Measurements from ENCODE around the gene RIN3. TPM values are rescaled to one million over a fixed set of nuclear protein-coding genes. Genes with fewer than 3 reads are reported as not detected.
A peak's percentile ranks its signal among the peaks of the same experiment; 100 is the strongest.

RIN3 gene
- total RNA-seq, 6 experiments from 2014 or later, result 10.7 to 20.4 (median 18.9) TPM

DNA sequence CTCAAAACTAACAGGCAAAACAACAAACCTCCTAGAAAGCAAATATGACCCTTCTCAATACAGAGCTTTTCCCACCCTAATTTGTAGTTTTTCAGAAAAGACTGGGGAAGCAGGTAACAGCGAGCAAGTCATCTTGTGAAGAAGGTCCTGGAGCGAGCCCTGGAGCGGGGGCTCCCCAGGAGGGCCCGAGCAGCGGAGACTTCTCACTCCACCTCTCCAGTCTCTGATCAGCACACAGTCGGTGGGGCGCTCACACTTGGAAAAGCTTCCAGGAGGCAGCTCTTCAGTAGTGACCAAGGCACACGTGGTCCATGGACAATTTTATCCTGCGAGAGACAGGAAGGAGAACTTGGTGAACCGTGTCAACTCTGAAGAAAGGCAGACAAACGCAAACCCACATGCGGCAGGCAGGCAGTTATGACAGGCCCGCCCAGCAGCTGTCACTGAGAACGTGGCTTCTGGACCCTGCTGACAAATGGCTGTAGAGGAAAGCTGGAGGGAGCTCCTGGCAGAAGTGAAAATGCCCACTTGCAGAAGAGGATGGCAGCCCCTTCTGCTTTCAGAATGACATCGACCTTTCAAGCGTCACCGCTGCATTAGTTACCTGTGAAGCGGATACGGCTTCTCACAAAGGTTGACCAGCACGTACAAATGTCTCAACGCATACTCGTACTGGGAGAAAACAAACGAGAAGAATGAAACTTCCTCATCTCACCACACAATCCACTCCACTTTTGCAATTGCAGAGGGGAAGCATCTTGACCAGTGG is 190.6 kb downstream of the RIN3 start:
- ATAC-seq (peak; percentile 16 to 54 (median 36)), DNase-seq (peak in 1 of 3 donors; percentile 55)
- intact Hi-C loops (cut with DNase I), result no loop called here
- no peak for TF ChIP-seq POLR2A (IDR thresholded peaks at IDR 0.05)
- TF ChIP-seq, protein P1, sequence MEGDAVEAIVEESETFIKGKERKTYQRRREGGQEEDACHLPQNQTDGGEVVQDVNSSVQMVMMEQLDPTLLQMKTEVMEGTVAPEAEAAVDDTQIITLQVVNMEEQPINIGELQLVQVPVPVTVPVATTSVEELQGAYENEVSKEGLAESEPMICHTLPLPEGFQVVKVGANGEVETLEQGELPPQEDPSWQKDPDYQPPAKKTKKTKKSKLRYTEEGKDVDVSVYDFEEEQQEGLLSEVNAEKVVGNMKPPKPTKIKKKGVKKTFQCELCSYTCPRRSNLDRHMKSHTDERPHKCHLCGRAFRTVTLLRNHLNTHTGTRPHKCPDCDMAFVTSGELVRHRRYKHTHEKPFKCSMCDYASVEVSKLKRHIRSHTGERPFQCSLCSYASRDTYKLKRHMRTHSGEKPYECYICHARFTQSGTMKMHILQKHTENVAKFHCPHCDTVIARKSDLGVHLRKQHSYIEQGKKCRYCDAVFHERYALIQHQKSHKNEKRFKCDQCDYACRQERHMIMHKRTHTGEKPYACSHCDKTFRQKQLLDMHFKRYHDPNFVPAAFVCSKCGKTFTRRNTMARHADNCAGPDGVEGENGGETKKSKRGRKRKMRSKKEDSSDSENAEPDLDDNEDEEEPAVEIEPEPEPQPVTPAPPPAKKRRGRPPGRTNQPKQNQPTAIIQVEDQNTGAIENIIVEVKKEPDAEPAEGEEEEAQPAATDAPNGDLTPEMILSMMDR (IDR thresholded peaks at IDR 0.05), result no peak
- no peaks in the 10 kb centered on the region for H3K9me3 ChIP-seq
- no peak overlapping the region for H3K4me3 ChIP-seq
- WGBS (ENCODE audit: insufficient coverage, low coverage, low lambda C conversion rate, missing lambda C conversion rate), result 56% methylated on average over 14 of the region's 23 CpGs
- H3K27ac ChIP-seq, result no peak overlapping the region
- H3K4me1 ChIP-seq, result peaks cover 0 to 5% (median 0%) of the 10 kb centered on the region in 4 donors
- no peaks in the 10 kb centered on the region for H3K27me3 ChIP-seq
- H3K36me3 ChIP-seq, result peaks cover 0 to 6% (median 2%) of the 10 kb centered on the region in 4 donors

- intact Hi-C loops (cut with DNase I), result no loop called here
- H3K4me1 ChIP-seq, result peaks cover 0 to 5% (median 0%) of the 10 kb centered on the region in 4 donors
- WGBS (ENCODE audit: insufficient coverage, low coverage, low lambda C conversion rate, missing lambda C conversion rate), result 91% methylated on average over 9 of the region's 11 CpGs
- no peak overlapping the region for H3K4me3 ChIP-seq
- H3K9me3 ChIP-seq, result no peaks in the 10 kb centered on the region
- peaks cover 0 to 6% (median 2%) of the 10 kb centered on the region in 4 donors for H3K36me3 ChIP-seq
- peak in 1 of 3 donors; percentile 52 for DNase-seq
- no peak for TF ChIP-seq POLR2A (IDR thresholded peaks at IDR 0.05)
- TF ChIP-seq, protein P1 (IDR thresholded peaks at IDR 0.05), result no peak
- no peak overlapping the region for H3K27ac ChIP-seq
- ATAC-seq, result no peak
- no peaks in the 10 kb centered on the region for H3K27me3 ChIP-seq
Observed at GRCh38 chr14:92704821-92705220, 191.2 kb downstream of the RIN3 start.

DNA sequence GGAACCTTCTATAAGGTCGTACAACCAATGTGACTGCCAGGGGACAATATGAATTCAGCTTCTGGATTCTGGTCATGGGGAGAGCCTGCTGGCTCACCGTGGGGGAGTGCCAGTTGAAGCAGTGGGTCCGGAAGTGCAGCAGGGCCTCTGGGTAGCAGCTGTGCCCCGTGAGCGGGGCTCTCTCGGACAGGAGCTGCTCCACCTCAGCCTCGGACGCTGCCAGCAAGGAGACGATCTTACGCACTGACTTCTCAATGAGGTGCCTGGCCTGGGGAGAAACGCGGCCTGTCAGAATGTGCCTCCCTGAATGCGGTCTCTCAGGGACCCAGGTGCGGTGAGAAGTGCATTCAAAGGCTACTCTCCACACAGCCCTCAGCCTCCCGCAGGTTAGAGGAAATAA is 192.8 kb downstream of the RIN3 start:
- WGBS (ENCODE audit: insufficient coverage, low coverage, low lambda C conversion rate, missing lambda C conversion rate), result 100% methylated on average over 2 of the region's 15 CpGs
- peak in 1 of 3 donors; percentile 48 for DNase-seq

DNA sequence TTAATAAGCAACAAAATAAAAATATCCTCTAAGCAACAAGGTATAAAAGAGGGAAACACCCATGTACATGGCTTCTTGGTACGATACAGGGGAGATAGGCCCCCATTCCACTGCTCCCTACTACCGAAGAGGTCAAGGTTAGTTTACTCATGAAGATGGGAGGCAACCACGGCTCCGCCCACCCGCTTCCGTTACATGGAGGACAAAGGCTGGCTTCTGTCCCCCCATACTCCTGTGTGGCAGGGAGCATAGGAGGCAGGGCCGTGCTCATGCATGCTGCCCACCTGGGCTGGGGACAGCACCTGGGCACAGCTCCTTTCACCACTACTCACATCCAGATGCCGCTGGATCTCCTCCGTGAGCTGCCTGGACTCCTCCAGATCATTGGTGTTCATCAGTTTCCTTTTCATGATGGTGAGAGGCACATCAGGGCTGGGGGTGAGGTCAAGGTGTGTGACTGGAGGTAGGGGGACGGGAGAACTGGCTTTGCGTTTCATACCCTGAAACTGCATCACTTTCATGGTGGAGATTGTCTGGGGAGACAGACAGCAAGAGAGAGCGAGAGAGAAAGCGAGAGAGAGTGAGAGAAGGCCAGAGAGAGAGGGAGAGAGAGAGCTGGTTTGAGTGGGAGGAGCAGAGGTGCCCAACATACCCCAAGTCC is 195.9 kb downstream of the RIN3 start:
- Histone ChIP-seq H3K4me1 (no peaks in the 10 kb centered on the region), H3K27me3 (no peaks in the 10 kb centered on the region), H3K4me3 (no peak overlapping the region), H3K9me3 (no peaks in the 10 kb centered on the region), H3K36me3 (peaks cover 0 to 35% (median 0%) of the 10 kb centered on the region in 4 donors), H3K27ac (no peak overlapping the region)
- 86% methylated on average over 5 of the region's 13 CpGs for WGBS (ENCODE audit: insufficient coverage, low coverage, low lambda C conversion rate, missing lambda C conversion rate)
- no peak for ATAC-seq
- intact Hi-C loops (cut with DNase I), result no loop called here
- TF ChIP-seq, protein P1 (IDR thresholded peaks at IDR 0.05), result no peak
- no peak for TF ChIP-seq POLR2A (IDR thresholded peaks at IDR 0.05)
- DNase-seq, result no peak

More for the DNA sequence above, 192.8 kb downstream of the RIN3 start:
- no peaks in the 10 kb centered on the region for H3K9me3 ChIP-seq
- peaks cover 0 to 20% (median 3%) of the 10 kb centered on the region in 4 donors for H3K36me3 ChIP-seq
- H3K27me3 ChIP-seq, result no peaks in the 10 kb centered on the region
- TF ChIP-seq, protein P1 (IDR thresholded peaks at IDR 0.05), result no peak
- TF ChIP-seq POLR2A (IDR thresholded peaks at IDR 0.05), result no peak
- ATAC-seq, result no peak
- H3K4me1 ChIP-seq, result peaks cover 0 to 5% (median 0%) of the 10 kb centered on the region in 4 donors
- H3K4me3 ChIP-seq, result no peak overlapping the region
- no peak overlapping the region for H3K27ac ChIP-seq
- intact Hi-C loops (cut with DNase I), result no loop called here
